OCI-LY3 (cell line): ENCODE results near the gene MTA1.

ENCODE experiments used
- EZH2phosphoT487 ChIP-seq: fragments of 200-600 bp; shearing (Covaris generic); IDR thresholded peaks from 2 replicates; pipeline ENCODE4 v1.6.1; 2018; ENCODE audit warnings: antibody characterized with exemption, mixed run types, low read depth
- TF ChIP-seq, protein P1 (sequence below): fragments of 200-600, 300-600 bp; sonication (generic); IDR thresholded peaks from 2 replicates; pipeline ENCODE4 v1.5.1; 2014; ENCODE audit warnings: antibody characterized with exemption, low read length, low read depth

DNA sequence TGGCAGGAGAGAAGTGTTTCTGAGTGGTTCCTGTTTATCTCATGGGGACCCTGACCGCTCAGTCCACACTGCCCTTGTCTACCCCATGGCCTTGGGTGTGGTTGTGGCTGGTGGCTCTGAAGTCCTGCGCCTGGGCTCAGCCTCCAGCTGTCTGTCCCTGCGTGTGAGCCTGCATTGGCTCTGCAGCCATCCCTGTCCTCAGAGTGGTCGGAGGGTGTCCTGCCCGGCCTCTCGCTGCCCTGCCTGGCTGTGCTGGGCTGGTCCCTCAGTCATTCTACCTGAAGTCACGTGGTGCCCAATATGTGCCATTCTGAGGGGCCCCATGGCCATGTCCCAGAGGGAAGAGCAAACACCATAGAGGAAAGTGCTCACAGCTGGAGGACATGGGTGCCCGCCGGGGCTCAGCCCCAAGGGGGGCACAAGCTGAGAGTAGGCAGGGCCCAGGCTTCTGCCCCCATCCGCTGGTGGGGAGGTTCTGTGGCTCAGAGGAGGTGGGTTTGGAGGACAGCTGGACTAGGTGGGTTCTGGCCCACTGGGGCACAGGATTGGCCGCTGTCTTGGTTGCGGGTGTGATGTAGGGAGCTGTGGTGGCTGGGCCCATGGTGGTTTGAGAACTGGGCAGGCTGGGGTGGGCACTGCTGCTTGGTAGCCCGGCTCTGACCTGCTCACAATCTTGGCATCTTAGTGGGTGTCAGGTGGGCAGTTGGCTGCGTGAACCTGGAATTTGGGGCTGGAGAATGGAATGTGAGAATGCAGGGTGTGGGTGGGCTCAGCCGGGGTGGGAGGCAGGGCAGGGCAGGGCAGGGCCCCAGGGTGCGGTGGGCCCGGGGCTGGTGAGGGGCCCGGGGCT lies 83.0 kb downstream of the MTA1 start:
- TF ChIP-seq, protein P1, sequence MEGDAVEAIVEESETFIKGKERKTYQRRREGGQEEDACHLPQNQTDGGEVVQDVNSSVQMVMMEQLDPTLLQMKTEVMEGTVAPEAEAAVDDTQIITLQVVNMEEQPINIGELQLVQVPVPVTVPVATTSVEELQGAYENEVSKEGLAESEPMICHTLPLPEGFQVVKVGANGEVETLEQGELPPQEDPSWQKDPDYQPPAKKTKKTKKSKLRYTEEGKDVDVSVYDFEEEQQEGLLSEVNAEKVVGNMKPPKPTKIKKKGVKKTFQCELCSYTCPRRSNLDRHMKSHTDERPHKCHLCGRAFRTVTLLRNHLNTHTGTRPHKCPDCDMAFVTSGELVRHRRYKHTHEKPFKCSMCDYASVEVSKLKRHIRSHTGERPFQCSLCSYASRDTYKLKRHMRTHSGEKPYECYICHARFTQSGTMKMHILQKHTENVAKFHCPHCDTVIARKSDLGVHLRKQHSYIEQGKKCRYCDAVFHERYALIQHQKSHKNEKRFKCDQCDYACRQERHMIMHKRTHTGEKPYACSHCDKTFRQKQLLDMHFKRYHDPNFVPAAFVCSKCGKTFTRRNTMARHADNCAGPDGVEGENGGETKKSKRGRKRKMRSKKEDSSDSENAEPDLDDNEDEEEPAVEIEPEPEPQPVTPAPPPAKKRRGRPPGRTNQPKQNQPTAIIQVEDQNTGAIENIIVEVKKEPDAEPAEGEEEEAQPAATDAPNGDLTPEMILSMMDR = no peak
- TF ChIP-seq EZH2phosphoT487 = no peak
